ACHN (cell line): ENCODE results near the gene ADGRA3.

Source experiments
- DNase-seq: peaks from one replicate; pipeline ENCODE4 v3.0.0-alpha.2; 2015
- in situ Hi-C: cut with HindIII; loops from 2 replicates; pipeline ENCODE4 v1.10.0; 2017; ENCODE audit warnings: low sequenced_read_pairs, low pct_ligation_motif_present, low pct_unique_long_range_greater_than_20kb

Gene ADGRA3

GRCh38 chr4:22338796-22339195 lies 177.1 kb downstream of the ADGRA3 start:
- in situ Hi-C loops: no loop called here
- DNase-seq: no peak
